ENCODE data around the gene MET. TPM values are rescaled to one million over a fixed set of nuclear protein-coding genes. Genes with fewer than 3 reads are reported as not detected.

The MET gene
- total RNA-seq, 6 donors from 2014 or later, result 32.4 to 114 (median 82.2) TPM

- H3K4me1 ChIP-seq, result peaks cover 0 to 7% (median 5%) of the 10 kb centered on the region in 4 donors
- TF ChIP-seq EP300 (IDR thresholded peaks at IDR 0.05) (no peak), POLR2A (IDR thresholded peaks at IDR 0.05) (no peak), POLR2AphosphoS5 (IDR thresholded peaks at IDR 0.05) (no peak)
- TF ChIP-seq, protein P1, sequence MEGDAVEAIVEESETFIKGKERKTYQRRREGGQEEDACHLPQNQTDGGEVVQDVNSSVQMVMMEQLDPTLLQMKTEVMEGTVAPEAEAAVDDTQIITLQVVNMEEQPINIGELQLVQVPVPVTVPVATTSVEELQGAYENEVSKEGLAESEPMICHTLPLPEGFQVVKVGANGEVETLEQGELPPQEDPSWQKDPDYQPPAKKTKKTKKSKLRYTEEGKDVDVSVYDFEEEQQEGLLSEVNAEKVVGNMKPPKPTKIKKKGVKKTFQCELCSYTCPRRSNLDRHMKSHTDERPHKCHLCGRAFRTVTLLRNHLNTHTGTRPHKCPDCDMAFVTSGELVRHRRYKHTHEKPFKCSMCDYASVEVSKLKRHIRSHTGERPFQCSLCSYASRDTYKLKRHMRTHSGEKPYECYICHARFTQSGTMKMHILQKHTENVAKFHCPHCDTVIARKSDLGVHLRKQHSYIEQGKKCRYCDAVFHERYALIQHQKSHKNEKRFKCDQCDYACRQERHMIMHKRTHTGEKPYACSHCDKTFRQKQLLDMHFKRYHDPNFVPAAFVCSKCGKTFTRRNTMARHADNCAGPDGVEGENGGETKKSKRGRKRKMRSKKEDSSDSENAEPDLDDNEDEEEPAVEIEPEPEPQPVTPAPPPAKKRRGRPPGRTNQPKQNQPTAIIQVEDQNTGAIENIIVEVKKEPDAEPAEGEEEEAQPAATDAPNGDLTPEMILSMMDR (IDR thresholded peaks at IDR 0.05), result no peak
- H3K27ac ChIP-seq, result no peak overlapping the region
- H3K9me3 ChIP-seq, result no peaks in the 10 kb centered on the region
- no peaks in the 10 kb centered on the region for H3K36me3 ChIP-seq
- DNase-seq (no peak), ATAC-seq (ENCODE audit: low FRiP score in 2 of 2) (peak in 1 of 2 donors; percentile 76)
- H3K4me3 ChIP-seq, result no peak overlapping the region
- no peaks in the 10 kb centered on the region for H3K27me3 ChIP-seq
- WGBS, 2 donors, result 25 to 52% methylated on average over 2 of the region's 2 CpGs
Observed at GRCh38 chr7:116797612-116798011, 125.6 kb downstream of the MET start.

DNA sequence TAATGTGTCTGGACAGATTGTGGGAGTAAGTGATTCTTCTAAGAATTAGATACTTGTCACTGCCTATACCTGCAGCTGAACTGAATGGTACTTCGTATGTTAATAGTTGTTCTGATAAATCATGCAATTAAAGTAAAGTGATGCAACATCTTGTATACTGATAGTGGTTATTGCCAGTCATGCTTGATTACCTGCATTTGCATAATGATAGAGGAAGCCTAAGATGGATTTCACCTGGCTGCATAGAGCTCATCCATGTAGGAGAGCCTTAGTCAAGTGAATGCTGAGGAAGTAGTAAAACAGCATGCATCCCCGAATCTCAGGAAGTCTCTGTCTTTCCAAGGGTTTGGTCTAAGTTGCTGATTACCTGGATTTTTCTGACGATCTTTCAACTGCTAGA lies 126.2 kb downstream of the MET start:
- DNase-seq, result no peak
- Histone ChIP-seq H3K27me3 (no peaks in the 10 kb centered on the region), H3K36me3 (no peaks in the 10 kb centered on the region), H3K27ac (no peak overlapping the region), H3K4me3 (no peak overlapping the region), H3K4me1 (peaks cover 4 to 8% (median 6%) of the 10 kb centered on the region in 4 donors), H3K9me3 (no peaks in the 10 kb centered on the region)
- TF ChIP-seq, protein P1 (IDR thresholded peaks at IDR 0.05), result no peak
- no peak for ATAC-seq (ENCODE audit: low FRiP score in 2 of 2)
- WGBS, 2 donors, result 76 to 79% methylated on average over 3 of the region's 3 CpGs

GRCh38 chr7:116799916-116800315 lies 127.9 kb downstream of the MET start:
- Histone ChIP-seq H3K27me3 (no peaks in the 10 kb centered on the region), H3K4me1 (peaks cover 5 to 11% (median 7%) of the 10 kb centered on the region in 4 donors), H3K9me3 (no peaks in the 10 kb centered on the region), H3K27ac (no peak overlapping the region), H3K36me3 (no peaks in the 10 kb centered on the region), H3K4me3 (no peak overlapping the region)
- TF ChIP-seq, protein P1 (IDR thresholded peaks at IDR 0.05), result no peak
- TF ChIP-seq POLR2AphosphoS5 (IDR thresholded peaks at IDR 0.05), result no peak
- TF ChIP-seq EP300 (IDR thresholded peaks at IDR 0.05), result no peak
- TF ChIP-seq POLR2A (IDR thresholded peaks at IDR 0.05), result no peak
- DNase-seq (no peak), ATAC-seq (ENCODE audit: low FRiP score in 2 of 2) (no peak)

DNA sequence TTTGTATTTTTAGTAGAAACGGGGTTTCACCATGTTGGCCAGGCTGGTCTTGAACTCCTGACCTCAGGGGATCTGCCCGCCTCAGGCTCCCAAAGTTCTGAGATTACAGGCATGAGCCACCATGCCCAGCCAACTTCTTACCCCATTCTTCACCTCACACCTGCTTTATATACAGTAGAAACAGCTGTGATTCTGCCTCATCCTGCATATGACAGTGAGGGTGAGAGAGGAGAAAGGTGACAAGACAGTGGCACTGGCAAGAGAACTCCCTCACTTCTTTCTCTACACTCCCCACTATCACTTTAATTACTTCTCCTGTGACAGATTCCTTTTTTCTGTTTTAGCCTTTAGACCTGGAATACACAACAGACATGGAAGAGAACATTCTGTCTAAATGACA lies 128.6 kb downstream of the MET start:
- no peak for TF ChIP-seq POLR2AphosphoS5 (IDR thresholded peaks at IDR 0.05)
- TF ChIP-seq POLR2A (IDR thresholded peaks at IDR 0.05), result no peak
- TF ChIP-seq EP300 (IDR thresholded peaks at IDR 0.05), result no peak
- TF ChIP-seq, protein P1 (IDR thresholded peaks at IDR 0.05), result no peak
- H3K4me1 ChIP-seq, result peaks cover 7 to 18% (median 9%) of the 10 kb centered on the region in 4 donors
- no peak overlapping the region for H3K27ac ChIP-seq
- ATAC-seq (ENCODE audit: low FRiP score in 2 of 2) (no peak), DNase-seq (no peak)
- 65 to 73% methylated on average over 2 of the region's 2 CpGs for WGBS, 2 donors
- H3K36me3 ChIP-seq, result no peaks in the 10 kb centered on the region
- no peaks in the 10 kb centered on the region for H3K27me3 ChIP-seq
- H3K9me3 ChIP-seq, result no peaks in the 10 kb centered on the region
- H3K4me3 ChIP-seq, result no peak overlapping the region

DNA sequence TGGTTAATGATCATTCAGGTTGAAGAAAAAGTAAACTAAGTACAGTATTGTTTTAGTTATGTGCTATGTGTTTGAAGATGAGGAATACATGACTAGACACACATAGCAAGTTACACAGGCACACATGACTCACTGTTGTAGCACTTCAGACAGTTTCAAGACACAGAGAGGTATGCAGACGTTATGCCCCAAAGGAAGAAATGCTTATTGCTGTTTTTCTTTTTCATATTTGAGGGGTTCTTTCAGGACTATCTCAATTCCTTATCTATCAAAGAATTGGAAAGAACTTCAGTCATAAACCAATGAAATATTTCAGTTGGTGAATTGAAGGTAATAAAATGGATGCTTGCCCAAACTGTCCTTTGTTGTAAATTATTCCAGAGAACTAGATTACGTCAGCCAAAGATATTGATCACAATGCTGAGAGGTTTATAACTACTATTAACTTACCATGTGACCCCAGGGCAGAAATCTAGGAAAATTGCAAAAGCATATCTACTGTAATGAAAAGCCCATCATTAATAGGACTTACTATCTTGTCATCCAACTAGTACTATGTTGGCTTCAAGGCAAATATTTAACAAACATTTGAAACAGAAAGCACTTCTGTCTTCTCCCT lies 129.2 kb downstream of the MET start:
- Histone ChIP-seq H3K4me3 (no peak overlapping the region), H3K27me3 (no peaks in the 10 kb centered on the region), H3K36me3 (no peaks in the 10 kb centered on the region), H3K27ac (no peak overlapping the region), H3K9me3 (no peaks in the 10 kb centered on the region), H3K4me1 (peaks cover 7 to 19% (median 9%) of the 10 kb centered on the region in 4 donors)
- TF ChIP-seq POLR2AphosphoS5 (IDR thresholded peaks at IDR 0.05) (no peak), POLR2A (IDR thresholded peaks at IDR 0.05) (no peak), EP300 (IDR thresholded peaks at IDR 0.05) (no peak)
- TF ChIP-seq, protein P1 (IDR thresholded peaks at IDR 0.05), result no peak
- ATAC-seq (ENCODE audit: low FRiP score in 2 of 2) (no peak), DNase-seq (no peak)
- 66 to 75% methylated on average over 2 of the region's 2 CpGs for WGBS, 2 donors
